ENCODE measurements around the gene DIP2C. TPM values are rescaled to one million over a fixed set of nuclear protein-coding genes. Genes with fewer than 3 reads are reported as not detected.

Gene DIP2C
- polyA plus RNA-seq, 1 of the 3 experiments (the other 2 are of a cell fraction) = 8.7 TPM

DNA sequence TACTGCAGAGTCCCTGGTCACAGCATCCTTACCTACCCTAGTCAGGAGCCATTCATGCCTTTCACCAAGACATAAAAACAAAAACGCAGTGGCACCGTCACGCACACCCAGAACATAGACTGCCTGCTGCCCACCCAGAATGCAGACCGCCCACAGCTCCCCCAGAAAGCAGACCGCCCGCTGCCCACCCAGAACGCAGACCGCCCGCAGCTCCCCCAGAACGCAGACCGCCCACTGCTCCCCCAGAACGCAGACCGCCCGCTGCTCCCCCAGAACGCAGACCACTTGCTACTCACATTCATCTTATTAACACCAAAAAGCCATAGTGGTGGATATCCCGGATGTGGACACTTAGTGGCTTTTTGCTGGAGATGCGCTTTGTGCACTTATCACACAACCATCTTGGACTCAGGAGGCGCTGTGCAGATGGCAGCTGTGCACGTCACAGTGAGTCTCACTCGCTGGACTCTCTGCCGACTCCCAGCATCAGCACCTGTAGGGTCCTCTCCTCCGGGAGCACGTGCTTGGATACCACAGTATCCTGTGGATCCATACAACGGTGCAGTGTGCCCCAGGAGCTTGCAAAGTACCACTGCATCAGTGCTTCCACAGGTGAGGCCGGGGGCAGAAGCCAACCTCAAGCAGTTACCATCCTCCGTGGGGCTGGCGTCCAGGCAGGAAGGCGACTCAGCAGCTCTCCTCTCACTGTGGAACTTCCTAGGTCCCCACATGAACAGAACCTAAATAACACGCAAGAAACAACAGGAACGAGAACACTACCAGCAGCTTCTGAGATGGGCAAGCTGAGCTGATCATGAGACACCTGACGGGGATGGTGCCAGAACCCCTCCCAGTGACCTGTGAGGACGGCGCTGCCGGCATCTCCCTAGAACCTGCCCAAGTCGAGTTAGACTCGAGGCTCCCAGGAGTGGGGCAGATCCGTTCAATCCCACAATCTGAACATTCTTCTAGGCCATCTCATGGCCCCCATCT lies 161.0 kb downstream of the DIP2C start (continued):
- TF ChIP-seq PBX3 (IDR thresholded peaks at IDR 0.05) (no peak), YY1 (IDR thresholded peaks at IDR 0.05; ENCODE audit: low read depth) (no peak), POLR2AphosphoS5 (IDR thresholded peaks at IDR 0.05; ENCODE audit: low read depth, low read length) (no peak)

GRCh38 chr10:527416-527815 lies 162.1 kb downstream of the DIP2C start:
- Histone ChIP-seq H3F3A (replicated peaks; ENCODE audit: insufficient read depth) (no peaks in the 10 kb centered on the region), H3K27ac (ENCODE audit: low read depth in 2 of 2, low read length in 1 of 2) (no peak overlapping the region), H3K79me2 (ENCODE audit: insufficient read depth) (peaks cover 60% of the 10 kb centered on the region), H3K4me2 (no peak overlapping the region), H4K20me1 (ENCODE audit: insufficient read depth) (peaks cover 83% of the 10 kb centered on the region), H3K9me3 (no peaks in the 10 kb centered on the region), H3K36me3 (replicated peaks in 1 of 2; ENCODE audit: control insufficient read depth in 1 of 2, insufficient read depth in 2 of 2, low read length in 1 of 2) (no peaks in the 10 kb centered on the region), H2AFZ (ENCODE audit: low read depth) (no peak overlapping the region), H3K27me3 (ENCODE audit: insufficient read depth) (no peaks in the 10 kb centered on the region), H3K9me2 (no peaks in the 10 kb centered on the region), H3K9ac (no peak overlapping the region), H3K4me3 (ENCODE audit: low read depth in 2 of 2, low read length in 1 of 2) (no peak overlapping the region), H3K4me1 (ENCODE audit: control insufficient read depth in 1 of 2, insufficient read depth in 2 of 2, low read depth in 1 of 2, low read length in 1 of 2) (peaks cover 0 to 14% of the 10 kb centered on the region in 2 experiments; a peak in 1 of 4 replicates)
- CTCF ChIA-PET = interaction anchor here (1.6 kb wide), 1 partner anchor 13 kb away, joined by 4 read pairs; no protein-coding TSS in a partner anchor
- no peak for TF ChIP-seq FOSL2 (IDR thresholded peaks at IDR 0.05; ENCODE audit: borderline replicate concordance, low read depth)
- no peak for TF ChIP-seq POLR2AphosphoS5 (IDR thresholded peaks at IDR 0.05; ENCODE audit: low read depth, low read length)
- no peak for TF ChIP-seq EP300 (IDR thresholded peaks at IDR 0.05; ENCODE audit: borderline replicate concordance in 1 of 2, low read depth in 1 of 2, low read length in 1 of 2)
- no peak for TF ChIP-seq EZH2phosphoT487 (IDR thresholded peaks at IDR 0.05; ENCODE audit: borderline replicate concordance, low read depth)
- TF ChIP-seq CTCF (IDR thresholded peaks at IDR 0.05) = no peak
- no peak for TF ChIP-seq PBX3 (IDR thresholded peaks at IDR 0.05)
- TF ChIP-seq GABPA (IDR thresholded peaks at IDR 0.05; ENCODE audit: low read depth) = no peak
- DNase-seq = no peak
- WGBS (ENCODE audit: low lambda C conversion rate) = 80% methylated on average over 1 of the region's 1 CpG
- POLR2A ChIA-PET = no interaction called here
